GM23248 (cell line): ENCODE data around the gene CAMK2B. TPM values are rescaled to one million over a fixed set of nuclear protein-coding genes. Genes with fewer than 3 reads are reported as not detected.

ENCODE experiments used
- DNase-seq: peaks from one replicate; pipeline ENCODE4 v3.0.0-alpha.2; 2015
- H2AFZ ChIP-seq: fragments of 200-600 bp; sonication (generic); 2 replicates; pipeline ENCODE4 v1.6.1; 2016; ENCODE audit warnings: antibody characterized with exemption
- H3F3A ChIP-seq: fragments of 200-600 bp; sonication (generic); 2 replicates; pipeline ENCODE4 v1.6.1; 2016; ENCODE audit warnings: mild to moderate bottlenecking, antibody characterized with exemption, mixed run types; ENCODE audit not compliant: insufficient read depth
- H3K27ac ChIP-seq: fragments of 200-600 bp; sonication (generic); 2 replicates; pipeline ENCODE4 v1.5.1; 2016; ENCODE audit warnings: mild to moderate bottlenecking
- H3K27me3 ChIP-seq: fragments of 200-600 bp; sonication (generic); replicated peaks from 2 replicates; pipeline ENCODE4 v1.6.1; 2016; ENCODE audit warnings: mild to moderate bottlenecking; ENCODE audit not compliant: insufficient read depth
- H3K36me3 ChIP-seq: fragments of 200-600 bp; sonication (generic); 2 replicates; pipeline ENCODE4 v1.6.1; 2016; ENCODE audit warnings: low read depth, mild to moderate bottlenecking
- H3K4me1 ChIP-seq: fragments of 200-600 bp; sonication (generic); 2 replicates; pipeline ENCODE4 v1.6.1; 2016; ENCODE audit warnings: mild to moderate bottlenecking; ENCODE audit not compliant: insufficient read depth
- H3K4me2 ChIP-seq: fragments of 200-600 bp; sonication (generic); one replicate; pipeline ENCODE4 v1.6.1; 2016; ENCODE audit warnings: mild to moderate bottlenecking; ENCODE audit not compliant: unreplicated experiment
- H3K4me3 ChIP-seq: fragments of 200-600 bp; sonication (generic); 2 replicates; pipeline ENCODE4 v1.5.1; 2016; ENCODE audit warnings: mild to moderate bottlenecking
- H3K79me2 ChIP-seq: fragments of 200-600 bp; sonication (generic); 2 replicates; pipeline ENCODE4 v1.6.1; 2016; ENCODE audit warnings: mild to moderate bottlenecking; ENCODE audit not compliant: insufficient read depth
- H3K9ac ChIP-seq: fragments of 200-600 bp; sonication (generic); 2 replicates; pipeline ENCODE4 v1.6.1; 2016; ENCODE audit warnings: mild to moderate bottlenecking
- H3K9me2 ChIP-seq: fragments of 200-600 bp; sonication (generic); 2 replicates; pipeline ENCODE4 v1.6.1; 2016; ENCODE audit warnings: mixed run types, mild to moderate bottlenecking, moderate library complexity; ENCODE audit not compliant: insufficient read depth
- H3K9me3 ChIP-seq: fragments of 200-600 bp; sonication (generic); one replicate; pipeline ENCODE4 v1.6.1; 2017; ENCODE audit warnings: low read depth
- H4K20me1 ChIP-seq: fragments of 200-600 bp; sonication (generic); 2 replicates; pipeline ENCODE4 v1.6.0; 2016; ENCODE audit not compliant: insufficient read depth
- EZH2 ChIP-seq: fragments of 200-600 bp; sonication (generic); IDR thresholded peaks from 2 replicates; pipeline ENCODE4 v1.6.1; 2018; ENCODE audit warnings: antibody characterized with exemption, mild to moderate bottlenecking; ENCODE audit not compliant: insufficient read depth, poor library complexity, severe bottlenecking
- EZH2phosphoT487 ChIP-seq: fragments of 200-600 bp; sonication (generic); IDR thresholded peaks from 2 replicates; pipeline ENCODE4 v1.6.1; 2018; ENCODE audit warnings: antibody characterized with exemption, moderate library complexity, mild to moderate bottlenecking, low read depth; ENCODE audit not compliant: insufficient read depth
- WGBS, 2 experiments: methylation state at CpG; one replicate each; pipeline ENCODE4 v1.1.6; 2015 to 2017; ENCODE audit warnings: low lambda C conversion rate in 2 of 2, low coverage in 1 of 2; ENCODE audit errors: missing lambda C conversion rate in 2 of 2; 5-methylcytosine and 5-hydroxymethylcytosine counted together
- in situ Hi-C: fragments of 300-500 bp; cut with MboI; formaldehyde crosslinking; loops from 2 replicates; pipeline ENCODE4 v1.15.0; 2020
- polyA plus RNA-seq: library from polyadenylated mRNA; unstranded; fragments of >200 nt; fragmentation: Nextera tagmentation; extraction: Ambion mirVana; gene quantifications from 2 replicates; pipeline ENCODE4 v1.2.1, GENCODE V29; 2016
- total RNA-seq: library from RNA; depleted of rRNA; stranded (reverse); fragments of >200 nt; shearing (Covaris generic); gene quantifications from 2 replicates; pipeline ENCODE4 v1.2.3, GENCODE V29; 2014

Gene CAMK2B
- total and polyA plus RNA-seq, 2 experiments from 2014 or later, result 0.78 to 2.5 TPM

GRCh38 chr7:44212018-44212417 lies 113.4 kb downstream of the CAMK2B start:
- 77 to 84% methylated on average over 6 of the region's 6 CpGs for WGBS, 2 experiments
- Histone ChIP-seq H3K27ac (no peak overlapping the region), H3K4me1 (no peaks in the 10 kb centered on the region), H3K9me3 (no peaks in the 10 kb centered on the region), H3K4me2 (no peak overlapping the region), H3K27me3 (no peaks in the 10 kb centered on the region), H3K36me3 (peaks cover 49% of the 10 kb centered on the region), H3K9me2 (no peaks in the 10 kb centered on the region), H3K9ac (no peak overlapping the region), H4K20me1 (no peaks in the 10 kb centered on the region), H2AFZ (no peak overlapping the region), H3K4me3 (no peak overlapping the region), H3K79me2 (peaks cover 30% of the 10 kb centered on the region), H3F3A (peaks cover 5% of the 10 kb centered on the region)
- in situ Hi-C loops, result no loop called here
- no peak for DNase-seq
- no peak for TF ChIP-seq EZH2
- TF ChIP-seq EZH2phosphoT487, result no peak

- in situ Hi-C loops, result no loop called here
- no peak for TF ChIP-seq EZH2phosphoT487
- no peak for TF ChIP-seq EZH2
- H3K36me3 ChIP-seq, result peaks cover 57% of the 10 kb centered on the region
These were observed 114.2 kb downstream of the CAMK2B start for GRCh38 chr7:44211126-44211675.

GRCh38 chr7:44210107-44210506 lies 115.3 kb downstream of the CAMK2B start:
- H3K9me3 ChIP-seq, result no peaks in the 10 kb centered on the region
- peaks cover 50% of the 10 kb centered on the region for H3K79me2 ChIP-seq
- H3K9ac ChIP-seq, result no peak overlapping the region
- DNase-seq, result no peak
- H3K36me3 ChIP-seq, result peaks cover 67% of the 10 kb centered on the region
- H4K20me1 ChIP-seq, result no peaks in the 10 kb centered on the region
- in situ Hi-C loops, result no loop called here
- no peak overlapping the region for H3K4me3 ChIP-seq
- no peak overlapping the region for H3K4me2 ChIP-seq
- no peaks in the 10 kb centered on the region for H3K27me3 ChIP-seq
- peaks cover 5% of the 10 kb centered on the region for H3F3A ChIP-seq
- H3K4me1 ChIP-seq, result no peaks in the 10 kb centered on the region
- no peak overlapping the region for H2AFZ ChIP-seq
- 95 to 97% methylated on average over 5 of the region's 5 CpGs for WGBS, 2 experiments
- H3K27ac ChIP-seq, result no peak overlapping the region
- no peak for TF ChIP-seq EZH2phosphoT487
- TF ChIP-seq EZH2, result no peak
- no peaks in the 10 kb centered on the region for H3K9me2 ChIP-seq

More at GRCh38 chr7:44211126-44211675, 114.2 kb downstream of the CAMK2B start:
- H3K9me2 ChIP-seq, result no peaks in the 10 kb centered on the region
- no peak overlapping the region for H3K4me2 ChIP-seq
- no peaks in the 10 kb centered on the region for H3K4me1 ChIP-seq
- no peak overlapping the region for H3K4me3 ChIP-seq
- H4K20me1 ChIP-seq, result no peaks in the 10 kb centered on the region
- no peaks in the 10 kb centered on the region for H3K9me3 ChIP-seq
- H3K9ac ChIP-seq, result no peak overlapping the region
- 83 to 86% methylated on average over 10 of the region's 10 CpGs for WGBS, 2 experiments
- H3K27ac ChIP-seq, result no peak overlapping the region
- no peaks in the 10 kb centered on the region for H3K27me3 ChIP-seq
- H3K79me2 ChIP-seq, result peaks cover 39% of the 10 kb centered on the region
- no peak overlapping the region for H2AFZ ChIP-seq
- H3F3A ChIP-seq, result peaks cover 5% of the 10 kb centered on the region
- no peak for DNase-seq

GRCh38 chr7:44208085-44208484 lies 117.3 kb downstream of the CAMK2B start:
- H3K9me3 ChIP-seq, result no peaks in the 10 kb centered on the region
- H3F3A ChIP-seq, result peaks cover 10% of the 10 kb centered on the region; the same call in 1 of the 2 replicates
- TF ChIP-seq EZH2 (no peak), EZH2phosphoT487 (no peak)
- H2AFZ ChIP-seq, result no peak overlapping the region
- no peaks in the 10 kb centered on the region for H3K9me2 ChIP-seq
- 92 to 94% methylated on average over 7 of the region's 7 CpGs for WGBS, 2 experiments
- peaks cover 11% of the 10 kb centered on the region for H3K4me1 ChIP-seq
- in situ Hi-C loops, result no loop called here
- H3K4me2 ChIP-seq, result no peak overlapping the region
- DNase-seq, result no peak
- peaks cover 72% of the 10 kb centered on the region for H3K36me3 ChIP-seq
- no peak overlapping the region for H3K27ac ChIP-seq
- peaks cover 70% of the 10 kb centered on the region for H3K79me2 ChIP-seq
- H3K4me3 ChIP-seq, result no peak overlapping the region
- no peaks in the 10 kb centered on the region for H3K27me3 ChIP-seq
- no peak overlapping the region for H3K9ac ChIP-seq
- H4K20me1 ChIP-seq, result peaks cover 5% of the 10 kb centered on the region; the same call in 1 of the 2 replicates
